GM21515 (cell line): ENCODE measurements around the gene CST6.
"Not testable (repeated sequence)": the region's sequence is repeated elsewhere in the genome, so short reads cannot be mapped to it uniquely, and the experiment has no call there.

Experiments used
- ATAC-seq: cut with Tn5 transposase; IDR thresholded peaks from one replicate; pipeline ENCODE4 v1.9.1; 2021; ENCODE audit not compliant: unreplicated experiment

The CST6 gene

DNA sequence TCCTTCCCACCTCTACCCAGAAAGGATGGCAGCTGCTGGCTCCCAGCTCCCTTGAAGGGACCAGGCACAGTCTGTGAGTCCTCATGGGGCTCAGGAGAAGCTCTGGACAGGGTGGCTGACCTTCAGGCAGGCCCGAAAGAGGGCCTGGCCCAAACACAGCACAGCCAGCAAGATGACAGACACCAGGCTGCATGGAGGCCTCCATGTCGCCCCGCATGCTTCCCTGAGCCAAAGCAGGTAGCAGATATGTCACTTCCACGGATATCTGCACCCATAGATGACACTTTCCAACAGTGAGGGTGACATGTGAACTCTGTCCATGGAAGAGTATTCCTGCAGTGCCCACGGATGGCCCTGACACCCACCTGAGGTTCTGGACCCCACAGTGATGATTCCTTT is 28.2 kb upstream of the CST6 start:
- ATAC-seq, result no peak

DNA sequence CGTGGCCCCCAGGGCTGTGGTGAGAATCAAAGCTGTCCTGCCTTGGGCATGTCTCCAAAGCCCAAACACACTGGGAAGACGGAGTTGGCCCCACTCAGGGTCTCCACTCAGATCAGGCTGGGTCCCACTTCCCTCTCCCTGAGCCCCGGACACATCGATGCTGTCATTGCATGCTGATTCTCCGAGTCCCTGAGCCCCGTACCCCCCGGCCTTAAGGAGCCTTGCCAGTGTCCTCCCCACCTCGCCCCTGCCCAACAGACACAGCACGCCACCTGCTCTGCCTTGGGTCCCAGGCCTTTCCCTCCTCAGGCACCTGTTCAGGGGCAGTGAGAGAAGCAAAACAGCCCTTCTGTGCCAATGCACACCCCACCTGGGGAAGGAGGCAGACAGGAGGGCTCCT is 24.5 kb upstream of the CST6 start:
- ATAC-seq, result no peak

- peak; percentile 97 for ATAC-seq
These were observed 22.8 kb upstream of the CST6 start for GRCh38 chr11:65988791-65989592.

GRCh38 chr11:65992056-65992455 is 19.8 kb upstream of the CST6 start:
- no peak for ATAC-seq

DNA sequence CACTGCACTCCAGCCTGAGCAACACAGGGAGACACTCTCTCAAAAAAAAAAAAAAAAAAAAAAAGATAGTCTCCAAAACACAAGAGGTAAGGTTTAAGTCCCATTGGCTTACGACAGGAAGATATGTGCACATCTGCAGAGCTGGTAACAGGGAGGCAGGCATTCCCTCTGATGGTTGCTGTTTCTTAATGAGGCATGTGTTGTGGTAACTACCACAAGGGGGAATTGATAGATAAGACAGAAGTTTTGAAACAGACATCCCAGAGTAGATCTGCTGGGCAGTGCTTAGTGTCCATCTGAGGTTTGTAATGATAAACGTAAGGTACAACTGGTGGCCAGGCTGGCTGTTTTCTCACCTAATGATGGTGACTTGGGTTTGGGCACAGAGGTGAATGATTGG is 14.5 kb upstream of the CST6 start:
- ATAC-seq, result no peak

GRCh38 chr11:66001942-66002647 is 9.7 kb upstream of the CST6 start, which contains the start of the genes BANF1 and EIF1AD:
TSS of gene BANF1 (plus strand) at chr11:66002503. CDS start at chr11:66003251, 748 bp downstream.
TSS of gene EIF1AD (minus strand) at chr11:66002157. CDS start at chr11:66000389, 1,768 bp downstream.
- peak; percentile 69 for ATAC-seq

GRCh38 chr11:66002648-66003225 is 9.1 kb upstream of the CST6 start:
- peak; percentile 27 for ATAC-seq

- ATAC-seq, result no peak
These were observed 8.5 kb upstream of the CST6 start for GRCh38 chr11:66003291-66003690.

DNA sequence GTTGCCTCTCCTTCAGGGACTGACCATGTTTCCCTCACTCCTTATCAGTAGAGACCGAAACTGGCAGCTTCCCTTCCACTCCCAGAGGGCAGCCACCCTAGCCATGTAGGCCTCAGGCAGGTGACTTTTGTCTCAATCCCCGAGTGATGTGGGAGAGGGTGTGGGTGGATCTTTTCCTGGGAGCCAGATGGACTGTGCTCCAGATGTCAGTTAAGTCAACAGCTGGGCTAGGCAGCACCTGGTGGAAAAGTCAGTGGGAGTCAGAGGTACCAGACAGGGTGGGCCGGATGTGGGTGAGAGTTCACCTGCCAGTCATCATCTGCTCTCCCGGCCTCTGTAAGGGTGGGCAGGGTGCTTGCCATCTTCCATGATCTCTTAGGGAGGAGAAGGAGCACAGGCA is 7.6 kb upstream of the CST6 start:
- ATAC-seq, result no peak

DNA sequence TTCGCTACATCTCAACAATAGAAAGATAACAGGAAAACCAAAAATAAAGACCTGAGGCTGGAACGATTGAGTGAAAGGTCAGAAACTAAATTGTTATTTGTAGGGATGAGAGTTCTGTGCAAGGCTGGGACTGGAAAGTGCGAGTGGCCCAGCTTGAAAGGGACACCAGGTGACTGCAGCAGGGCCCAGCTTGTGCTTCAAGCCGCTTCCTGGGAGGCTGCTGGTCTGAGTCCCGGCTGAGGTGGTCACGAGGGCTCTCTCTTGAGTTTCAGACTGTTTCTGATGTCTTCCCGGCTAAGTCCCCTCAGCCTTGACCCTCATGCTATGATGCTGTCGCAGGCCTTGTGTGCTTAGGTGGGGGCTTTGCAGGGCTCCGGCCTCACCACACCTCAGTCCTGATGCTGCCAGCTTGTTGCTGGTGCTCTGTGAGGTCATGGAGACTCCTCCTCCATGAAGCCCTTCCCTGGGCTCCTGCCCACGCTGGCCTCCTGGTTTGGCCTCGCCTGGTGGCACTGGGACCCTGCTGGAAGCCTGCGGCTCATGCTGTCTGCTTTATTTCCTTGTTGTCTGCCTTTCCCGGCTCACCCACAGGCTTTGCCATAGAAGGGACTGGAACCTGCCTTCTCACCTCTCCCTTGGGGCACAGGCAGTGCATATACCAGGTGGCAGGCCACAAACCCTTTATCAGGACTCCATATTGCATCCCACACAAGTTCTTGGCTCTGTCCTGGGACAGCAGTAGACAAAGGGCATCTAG is 5.5 kb upstream of the CST6 start:
- ATAC-seq, result no peak

DNA sequence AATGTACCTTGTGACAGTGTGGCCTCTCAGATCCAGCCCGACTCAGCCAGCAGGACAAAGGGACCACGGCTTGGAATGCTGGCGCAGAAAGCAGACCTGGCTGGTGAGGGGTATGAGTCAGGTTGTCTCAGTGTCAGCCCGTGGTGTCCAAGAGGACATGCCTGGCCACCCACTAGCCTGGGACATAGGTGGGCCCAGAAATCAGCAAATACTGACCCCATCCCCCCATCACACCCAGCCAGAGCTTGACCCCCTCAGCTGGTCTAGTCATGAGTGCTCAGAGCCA is 5.0 kb upstream of the CST6 start:
- ATAC-seq, result no peak

GRCh38 chr11:66007201-66007634 is 4.6 kb upstream of the CST6 start:
- ATAC-seq, result no peak

- ATAC-seq, result no peak
These were observed 3.7 kb upstream of the CST6 start for GRCh38 chr11:66008095-66008467.

GRCh38 chr11:66008468-66009101 is 3.2 kb upstream of the CST6 start:
- no peak for ATAC-seq

GRCh38 chr11:66010036-66010435 is 1.8 kb upstream of the CST6 start:
- ATAC-seq, result not testable (repeated sequence)

DNA sequence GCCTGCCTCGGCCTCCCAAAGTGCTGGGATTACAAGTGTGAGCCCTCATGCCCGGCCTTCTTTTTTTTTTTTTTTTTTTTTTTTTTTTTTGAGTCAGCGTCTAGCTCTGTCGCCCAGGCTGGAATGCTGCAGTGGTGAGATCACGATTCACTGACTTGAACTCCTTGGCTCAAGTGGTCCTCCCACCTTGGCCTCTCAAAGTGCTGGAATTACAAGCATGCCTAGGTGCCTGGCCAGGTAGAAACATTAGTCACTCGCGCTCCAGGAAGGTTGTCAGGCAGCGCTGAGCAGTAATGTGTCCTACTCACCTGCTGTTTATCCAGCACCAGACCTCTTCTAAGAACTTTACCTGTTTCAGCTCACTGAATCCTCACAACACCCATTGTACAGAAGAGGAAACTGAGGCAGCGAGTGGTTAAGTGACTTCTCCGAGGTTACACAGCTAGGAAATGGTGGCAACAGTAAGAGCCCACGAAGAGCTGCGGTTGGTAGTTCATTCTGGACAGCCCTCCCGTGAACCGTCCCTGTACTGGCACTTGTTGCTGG is 496 bp upstream of the CST6 start:
- no peak for ATAC-seq

- ATAC-seq, result no peak
These were observed 650 bp downstream of the CST6 start for GRCh38 chr11:66012371-66012945.

DNA sequence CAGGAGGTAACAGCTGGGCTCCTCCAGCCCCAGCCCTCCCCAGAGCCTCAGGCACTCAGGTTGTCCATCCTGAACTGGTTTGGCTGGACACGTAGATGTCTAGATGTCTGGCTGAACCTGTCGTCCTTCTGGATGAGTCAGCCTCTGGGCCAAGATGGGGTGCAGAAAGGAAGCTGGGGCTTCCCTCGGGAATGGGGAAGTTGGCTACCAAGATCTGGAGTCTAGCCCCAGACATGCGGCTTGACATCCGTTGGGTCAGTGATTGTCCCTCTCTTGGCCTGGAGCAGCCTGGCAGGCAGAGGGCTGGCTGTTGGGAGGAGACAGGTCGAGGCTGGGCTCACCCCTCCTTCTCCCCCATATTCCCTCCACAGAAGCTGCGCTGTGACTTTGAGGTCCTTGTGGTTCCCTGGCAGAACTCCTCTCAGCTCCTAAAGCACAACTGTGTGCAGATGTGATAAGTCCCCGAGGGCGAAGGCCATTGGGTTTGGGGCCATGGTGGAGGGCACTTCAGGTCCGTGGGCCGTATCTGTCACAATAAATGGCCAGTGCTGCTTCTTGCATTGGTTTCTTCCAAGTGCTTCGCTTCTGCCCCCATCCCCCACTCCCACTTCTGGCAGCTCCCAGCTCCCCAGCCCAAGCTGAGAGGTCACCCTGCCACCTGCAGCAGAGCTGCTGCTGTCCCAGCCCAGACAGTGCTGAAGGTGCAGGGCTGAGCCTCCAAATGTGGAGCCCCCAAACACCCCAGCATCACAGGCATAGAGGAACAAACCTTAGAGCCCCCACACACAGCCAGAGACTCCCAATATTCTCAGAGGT is 1.3 kb downstream of the CST6 start:
- no peak for ATAC-seq

GRCh38 chr11:66013762-66014100 is 1.9 kb downstream of the CST6 start:
- no peak for ATAC-seq
